Fibroblast of pulmonary artery (primary cell): ENCODE data around the gene TRMT5.

Source experiments
- DNase-seq: peaks from one replicate; pipeline ENCODE4 v3.0.0-alpha.2; 2010; ENCODE audit warnings: low read depth
- H3K4me3 ChIP-seq: replicated peaks from 2 replicates; pipeline ENCODE4 v1.5.1; 2011; ENCODE audit warnings: low read depth, mild to moderate bottlenecking, control low read depth, low read length, moderate library complexity
- CTCF ChIP-seq: IDR thresholded peaks from 2 replicates; pipeline ENCODE4 v1.5.1; 2011; ENCODE audit warnings: mild to moderate bottlenecking, control low read depth, low read length, inconsistent platforms; ENCODE audit errors: missing control alignments

The TRMT5 gene

GRCh38 chr14:60980811-60981632 lies at the start of gene TRMT5, which contains the start of gene SLC38A6:
TSS of gene TRMT5 (minus strand) at chr14:60981079. CDS start at chr14:60980973, 106 bp downstream.
TSS of gene SLC38A6 (plus strand) at chr14:60981245. CDS start at chr14:60981278, 33 bp downstream.
- DNase-seq: peak; percentile 97

GRCh38 chr14:61026526-61026925 lies 45.6 kb upstream of the TRMT5 start:
- TF ChIP-seq CTCF: no peak
- H3K4me3 ChIP-seq: no peak overlapping the region
- DNase-seq: no peak

More at GRCh38 chr14:60980811-60981632, at the start of gene TRMT5, which contains the start of gene SLC38A6:
- no peak for TF ChIP-seq CTCF
- H3K4me3 ChIP-seq: peak within 1 kb of the TSS; percentile 85

GRCh38 chr14:61025251-61026223 lies 44.7 kb upstream of the TRMT5 start:
- peak; percentile 92 for TF ChIP-seq CTCF
- peak; percentile 85 for DNase-seq
- H3K4me3 ChIP-seq: no peak overlapping the region

- H3K4me3 ChIP-seq: no peak overlapping the region
- no peak for TF ChIP-seq CTCF
- DNase-seq: no peak
Measured at GRCh38 chr14:61019537-61019936, 38.7 kb upstream of the TRMT5 start.

GRCh38 chr14:61003571-61003970 lies 22.7 kb upstream of the TRMT5 start:
- H3K4me3 ChIP-seq: no peak overlapping the region
- DNase-seq: peak; percentile 49
- no peak for TF ChIP-seq CTCF

GRCh38 chr14:60999536-60999935 lies 18.7 kb upstream of the TRMT5 start:
- no peak for DNase-seq
- no peak overlapping the region for H3K4me3 ChIP-seq
- no peak for TF ChIP-seq CTCF
